BLaER1 treated with 17β-estradiol and CSF1 and Interleukin-3, amounts not matched to agents 10 nM and 100 nM (cell line): ENCODE measurements around the gene SVEP1.

Experiments
- H3K27ac ChIP-seq, 11 experiments: shearing (Covaris generic); formaldehyde crosslinking; 2 replicates each; pipeline ENCODE4 v1.8.1; 2022
- H3K27me3 ChIP-seq, 11 experiments: shearing (Covaris generic); formaldehyde crosslinking; 2 replicates each; pipeline ENCODE4 v1.8.1; 2022
- H3K36me3 ChIP-seq, 11 experiments: shearing (Covaris generic); formaldehyde crosslinking; 2 replicates each; pipeline ENCODE4 v1.8.1; 2022
- H3K4me1 ChIP-seq, 10 experiments: shearing (Covaris generic); formaldehyde crosslinking; 2 replicates each; pipeline ENCODE4 v1.8.1; 2022
- H3K4me2 ChIP-seq, 11 experiments: shearing (Covaris generic); formaldehyde crosslinking; 2 replicates each; pipeline ENCODE4 v1.8.1; 2022
- H3K4me3 ChIP-seq, 10 experiments: shearing (Covaris generic); formaldehyde crosslinking; 2 replicates each; pipeline ENCODE4 v1.8.1; 2022
- H3K9ac ChIP-seq, 11 experiments: shearing (Covaris generic); formaldehyde crosslinking; 2 replicates each; pipeline ENCODE4 v1.8.1; 2022
- H3K9me3 ChIP-seq, 11 experiments: shearing (Covaris generic); formaldehyde crosslinking; replicated peaks in 1 of 11; 2 replicates each; pipeline ENCODE4 v1.8.1; 2022
- H4K20me1 ChIP-seq, 11 experiments: shearing (Covaris generic); formaldehyde crosslinking; 2 replicates each; pipeline ENCODE4 v1.8.1; 2022
- Cebpa-rat ChIP-seq, 11 experiments: shearing (Covaris generic); IDR thresholded peaks; 2 replicates each; pipeline ENCODE4 v1.8.1; 2022

SVEP1 gene

GRCh38 chr9:110517483-110517882 is 62.1 kb downstream of the SVEP1 start:
- no peaks in the 10 kb centered on the region for H3K27me3 ChIP-seq
- H3K27ac ChIP-seq, result no peak overlapping the region
- H3K9me3 ChIP-seq, result no peaks in the 10 kb centered on the region
- H3K36me3 ChIP-seq, result no peaks in the 10 kb centered on the region
- H4K20me1 ChIP-seq, result no peaks in the 10 kb centered on the region
- H3K4me2 ChIP-seq, result no peak overlapping the region
- H3K4me3 ChIP-seq, result no peak overlapping the region
- H3K9ac ChIP-seq, result no peak overlapping the region
- TF ChIP-seq Cebpa-rat (IDR thresholded peaks at IDR 0.05), result no peak
- no peaks in the 10 kb centered on the region for H3K4me1 ChIP-seq

- Histone ChIP-seq H3K27me3 (no peaks in the 10 kb centered on the region), H3K4me3 (no peak overlapping the region), H4K20me1 (no peaks in the 10 kb centered on the region), H3K4me2 (no peak overlapping the region), H3K4me1 (peaks cover 6 to 10% (median 9%) of the 10 kb centered on the region in 10 experiments), H3K27ac (no peak overlapping the region), H3K9me3 (no peaks in the 10 kb centered on the region), H3K36me3 (no peaks in the 10 kb centered on the region), H3K9ac (no peak overlapping the region)
- no peak for TF ChIP-seq Cebpa-rat (IDR thresholded peaks at IDR 0.05)
Measured at GRCh38 chr9:110514897-110515296, 64.6 kb downstream of the SVEP1 start.

DNA sequence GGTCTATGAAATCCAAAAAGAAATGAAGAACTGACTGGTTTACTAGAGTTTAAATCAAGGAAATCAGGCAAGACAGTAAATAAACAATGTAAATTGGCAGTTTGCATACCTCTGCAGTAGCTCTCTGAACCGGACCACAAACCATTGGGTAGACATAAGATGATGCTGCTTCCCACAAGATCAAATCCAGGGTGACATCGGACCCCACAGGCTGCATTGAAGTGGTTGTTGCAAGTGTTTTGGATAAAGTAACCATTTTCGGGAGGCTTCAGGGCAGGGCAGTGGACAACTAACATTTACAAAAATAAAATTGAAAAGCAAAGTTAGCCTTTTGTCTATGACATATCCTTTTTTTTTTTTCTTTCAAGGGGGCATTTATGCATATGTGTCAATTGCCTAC is 66.7 kb downstream of the SVEP1 start:
- no peak overlapping the region for H3K27ac ChIP-seq
- H3K9me3 ChIP-seq, result no peaks in the 10 kb centered on the region
- H3K4me3 ChIP-seq, result no peak overlapping the region
- no peaks in the 10 kb centered on the region for H3K27me3 ChIP-seq
- no peak overlapping the region for H3K4me2 ChIP-seq
- TF ChIP-seq Cebpa-rat (IDR thresholded peaks at IDR 0.05), result no peak
- H3K4me1 ChIP-seq, result peaks cover 11 to 17% (median 15%) of the 10 kb centered on the region in 10 experiments
- no peaks in the 10 kb centered on the region for H3K36me3 ChIP-seq
- H3K9ac ChIP-seq, result no peak overlapping the region
- no peaks in the 10 kb centered on the region for H4K20me1 ChIP-seq

GRCh38 chr9:110509792-110510191 is 69.7 kb downstream of the SVEP1 start:
- peak in 2 of 11 experiments; percentile 18 to 72; a peak in 2 of 22 replicates for TF ChIP-seq Cebpa-rat (IDR thresholded peaks at IDR 0.05)
- H3K27ac ChIP-seq, result peak overlapping the region in 7 of 11 experiments; percentile 12 to 53 (median 51); a peak in 10 of 22 replicates
- H3K9me3 ChIP-seq, result no peaks in the 10 kb centered on the region; a peak in 1 of 22 replicates
- no peaks in the 10 kb centered on the region for H3K36me3 ChIP-seq
- no peak overlapping the region for H3K4me3 ChIP-seq
- H3K4me1 ChIP-seq, result peaks cover 11 to 17% (median 15%) of the 10 kb centered on the region in 10 experiments
- no peaks in the 10 kb centered on the region for H4K20me1 ChIP-seq
- H3K27me3 ChIP-seq, result no peaks in the 10 kb centered on the region
- peak overlapping the region; percentile 12 to 65 (median 48) for H3K4me2 ChIP-seq
- no peak overlapping the region for H3K9ac ChIP-seq

GRCh38 chr9:110502842-110503241 is 76.7 kb downstream of the SVEP1 start:
- TF ChIP-seq Cebpa-rat (IDR thresholded peaks at IDR 0.05), result no peak
- Histone ChIP-seq H3K27ac (no peak overlapping the region), H3K9me3 (no peaks in the 10 kb centered on the region; a peak in 1 of 22 replicates), H3K36me3 (no peaks in the 10 kb centered on the region), H3K4me1 (no peaks in the 10 kb centered on the region), H4K20me1 (no peaks in the 10 kb centered on the region), H3K9ac (no peak overlapping the region), H3K27me3 (no peaks in the 10 kb centered on the region), H3K4me2 (no peak overlapping the region), H3K4me3 (no peak overlapping the region)

GRCh38 chr9:110499608-110500007 is 79.9 kb downstream of the SVEP1 start:
- Histone ChIP-seq H3K9me3 (no peaks in the 10 kb centered on the region), H4K20me1 (no peaks in the 10 kb centered on the region), H3K36me3 (no peaks in the 10 kb centered on the region), H3K27me3 (no peaks in the 10 kb centered on the region), H3K4me2 (no peak overlapping the region), H3K9ac (no peak overlapping the region), H3K27ac (no peak overlapping the region), H3K4me3 (no peak overlapping the region), H3K4me1 (no peaks in the 10 kb centered on the region)
- no peak for TF ChIP-seq Cebpa-rat (IDR thresholded peaks at IDR 0.05)

- H3K27me3 ChIP-seq, result no peaks in the 10 kb centered on the region
- no peaks in the 10 kb centered on the region for H3K9me3 ChIP-seq
- no peak overlapping the region for H3K27ac ChIP-seq
- no peak overlapping the region for H3K4me3 ChIP-seq
- no peaks in the 10 kb centered on the region for H4K20me1 ChIP-seq
- no peak for TF ChIP-seq Cebpa-rat (IDR thresholded peaks at IDR 0.05)
- H3K4me2 ChIP-seq, result no peak overlapping the region
- H3K9ac ChIP-seq, result no peak overlapping the region
- no peaks in the 10 kb centered on the region for H3K36me3 ChIP-seq
- no peaks in the 10 kb centered on the region for H3K4me1 ChIP-seq
Measured at GRCh38 chr9:110487196-110487595, 92.3 kb downstream of the SVEP1 start.

- H3K4me1 ChIP-seq, result no peaks in the 10 kb centered on the region
- H3K27me3 ChIP-seq, result no peaks in the 10 kb centered on the region
- TF ChIP-seq Cebpa-rat (IDR thresholded peaks at IDR 0.05), result no peak
- H3K9ac ChIP-seq, result no peak overlapping the region
- H3K27ac ChIP-seq, result no peak overlapping the region
- no peaks in the 10 kb centered on the region for H3K36me3 ChIP-seq
- H3K9me3 ChIP-seq, result no peaks in the 10 kb centered on the region
- no peak overlapping the region for H3K4me2 ChIP-seq
- no peaks in the 10 kb centered on the region for H4K20me1 ChIP-seq
- H3K4me3 ChIP-seq, result no peak overlapping the region
Measured at GRCh38 chr9:110486218-110486617, 93.3 kb downstream of the SVEP1 start.

- no peak overlapping the region for H3K27ac ChIP-seq
- no peak for TF ChIP-seq Cebpa-rat (IDR thresholded peaks at IDR 0.05)
- no peak overlapping the region for H3K4me2 ChIP-seq
- no peaks in the 10 kb centered on the region for H3K4me1 ChIP-seq
- H4K20me1 ChIP-seq, result no peaks in the 10 kb centered on the region
- H3K36me3 ChIP-seq, result no peaks in the 10 kb centered on the region
- H3K27me3 ChIP-seq, result no peaks in the 10 kb centered on the region
- no peaks in the 10 kb centered on the region for H3K9me3 ChIP-seq
- H3K9ac ChIP-seq, result no peak overlapping the region
- H3K4me3 ChIP-seq, result no peak overlapping the region
Measured at GRCh38 chr9:110479481-110479880, 100.1 kb downstream of the SVEP1 start.

GRCh38 chr9:110476251-110476650 is 103.3 kb downstream of the SVEP1 start:
- TF ChIP-seq Cebpa-rat (IDR thresholded peaks at IDR 0.05), result no peak
- Histone ChIP-seq H3K4me1 (no peaks in the 10 kb centered on the region), H3K4me2 (no peak overlapping the region), H3K4me3 (no peak overlapping the region), H4K20me1 (no peaks in the 10 kb centered on the region), H3K9ac (no peak overlapping the region), H3K27ac (no peak overlapping the region), H3K36me3 (no peaks in the 10 kb centered on the region), H3K9me3 (no peaks in the 10 kb centered on the region), H3K27me3 (no peaks in the 10 kb centered on the region)
